GM12872 (cell line): Measurements from ENCODE around the gene MEGF10.

Experiments used
- TF ChIP-seq, protein P1 (sequence below): IDR thresholded peaks from 3 replicates; pipeline ENCODE4 v1.5.1; 2011; ENCODE audit warnings: low read depth, mild to moderate bottlenecking, low read length, moderate library complexity; ENCODE audit not compliant: insufficient read depth

Gene MEGF10

DNA sequence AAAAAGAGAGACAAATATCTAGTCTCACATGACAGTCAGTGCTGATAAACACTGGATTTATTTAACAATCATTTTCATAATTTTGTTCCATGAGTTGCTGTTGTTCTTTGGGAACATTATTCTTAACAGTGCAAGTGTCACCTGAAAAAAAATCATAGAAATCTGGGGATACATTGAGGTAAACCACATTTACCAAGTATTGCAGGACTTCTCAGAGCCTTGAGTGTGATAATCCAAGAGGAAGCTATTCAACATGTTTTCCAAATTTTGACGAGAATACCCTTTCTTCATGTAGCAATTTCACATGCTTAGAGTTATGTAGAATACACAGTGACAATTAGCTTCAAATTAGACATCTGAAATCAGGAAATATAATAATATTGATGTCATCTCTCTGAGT is 108.5 kb downstream of the MEGF10 start:
- TF ChIP-seq, protein P1, sequence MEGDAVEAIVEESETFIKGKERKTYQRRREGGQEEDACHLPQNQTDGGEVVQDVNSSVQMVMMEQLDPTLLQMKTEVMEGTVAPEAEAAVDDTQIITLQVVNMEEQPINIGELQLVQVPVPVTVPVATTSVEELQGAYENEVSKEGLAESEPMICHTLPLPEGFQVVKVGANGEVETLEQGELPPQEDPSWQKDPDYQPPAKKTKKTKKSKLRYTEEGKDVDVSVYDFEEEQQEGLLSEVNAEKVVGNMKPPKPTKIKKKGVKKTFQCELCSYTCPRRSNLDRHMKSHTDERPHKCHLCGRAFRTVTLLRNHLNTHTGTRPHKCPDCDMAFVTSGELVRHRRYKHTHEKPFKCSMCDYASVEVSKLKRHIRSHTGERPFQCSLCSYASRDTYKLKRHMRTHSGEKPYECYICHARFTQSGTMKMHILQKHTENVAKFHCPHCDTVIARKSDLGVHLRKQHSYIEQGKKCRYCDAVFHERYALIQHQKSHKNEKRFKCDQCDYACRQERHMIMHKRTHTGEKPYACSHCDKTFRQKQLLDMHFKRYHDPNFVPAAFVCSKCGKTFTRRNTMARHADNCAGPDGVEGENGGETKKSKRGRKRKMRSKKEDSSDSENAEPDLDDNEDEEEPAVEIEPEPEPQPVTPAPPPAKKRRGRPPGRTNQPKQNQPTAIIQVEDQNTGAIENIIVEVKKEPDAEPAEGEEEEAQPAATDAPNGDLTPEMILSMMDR, result no peak

DNA sequence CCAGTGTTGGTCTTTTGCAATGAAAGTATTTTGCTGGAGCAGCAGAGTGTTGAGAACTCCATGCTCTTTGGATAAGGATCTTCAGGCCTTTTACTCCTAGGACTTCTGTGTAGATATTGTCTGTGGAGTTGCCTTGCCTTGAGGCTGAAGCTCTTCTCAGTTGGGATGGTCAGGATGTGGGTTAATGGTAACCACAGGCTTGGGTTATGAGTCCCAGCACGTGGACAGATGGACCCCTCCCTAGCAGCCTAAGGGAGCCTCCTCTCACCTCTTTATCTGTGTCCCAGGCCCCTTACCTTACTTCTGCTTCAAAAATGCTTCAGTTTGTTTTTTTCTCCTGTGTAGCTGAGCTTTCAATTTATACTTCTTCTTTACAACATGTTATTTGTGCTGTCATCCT is 109.9 kb downstream of the MEGF10 start:
- TF ChIP-seq, protein P1, result no peak

DNA sequence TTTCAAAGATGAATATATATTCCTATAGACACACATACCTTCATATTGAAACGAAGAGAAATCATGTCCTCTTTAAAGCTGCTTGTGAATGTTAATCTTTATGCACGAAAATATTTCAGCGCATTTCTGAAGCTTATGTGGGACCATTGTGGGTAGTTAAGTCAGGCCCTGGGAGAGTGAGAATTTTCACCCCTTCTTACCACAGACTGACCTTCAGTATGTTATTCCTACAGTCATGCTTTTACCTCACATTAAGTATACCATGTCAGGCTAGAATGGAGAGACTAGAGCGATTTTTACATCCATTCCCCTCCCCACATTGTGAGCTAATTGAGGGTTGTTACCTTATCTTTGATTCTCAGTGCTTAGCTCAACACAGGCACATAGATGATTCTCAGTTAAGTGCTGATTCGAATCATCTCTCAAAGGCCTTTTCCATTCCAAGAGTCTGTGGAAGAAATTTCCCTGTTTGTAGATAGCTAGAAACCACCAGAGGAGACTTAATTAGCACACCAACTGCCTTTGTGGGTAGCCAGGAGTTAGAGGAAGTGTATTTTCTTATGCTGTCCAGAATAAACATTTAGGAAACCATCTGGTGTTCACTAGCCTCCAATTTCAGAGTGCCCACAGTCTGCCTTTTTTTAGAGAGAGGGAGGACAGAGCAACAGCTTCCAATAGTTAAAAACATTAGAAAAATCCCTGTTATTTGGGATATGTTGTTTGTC is 110.5 kb downstream of the MEGF10 start:
- TF ChIP-seq, protein P1, result no peak

DNA sequence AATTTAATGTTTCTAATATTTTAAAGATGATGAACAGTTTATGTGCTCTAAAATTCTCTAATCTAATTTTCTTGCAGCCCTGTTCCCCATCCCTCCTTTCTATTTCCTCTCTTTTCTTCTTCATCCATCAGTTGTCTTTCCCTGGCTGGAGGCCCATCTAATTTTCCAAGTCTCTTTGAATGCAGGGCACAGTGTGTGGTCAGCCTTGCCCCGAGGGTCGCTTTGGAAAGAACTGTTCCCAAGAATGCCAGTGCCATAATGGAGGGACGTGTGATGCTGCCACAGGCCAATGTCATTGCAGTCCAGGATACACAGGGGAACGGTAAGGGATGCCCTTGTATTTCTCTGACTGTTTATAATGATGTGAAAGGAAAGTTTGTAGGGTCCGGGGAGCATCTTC is 111.8 kb downstream of the MEGF10 start:
- TF ChIP-seq, protein P1, result no peak

DNA sequence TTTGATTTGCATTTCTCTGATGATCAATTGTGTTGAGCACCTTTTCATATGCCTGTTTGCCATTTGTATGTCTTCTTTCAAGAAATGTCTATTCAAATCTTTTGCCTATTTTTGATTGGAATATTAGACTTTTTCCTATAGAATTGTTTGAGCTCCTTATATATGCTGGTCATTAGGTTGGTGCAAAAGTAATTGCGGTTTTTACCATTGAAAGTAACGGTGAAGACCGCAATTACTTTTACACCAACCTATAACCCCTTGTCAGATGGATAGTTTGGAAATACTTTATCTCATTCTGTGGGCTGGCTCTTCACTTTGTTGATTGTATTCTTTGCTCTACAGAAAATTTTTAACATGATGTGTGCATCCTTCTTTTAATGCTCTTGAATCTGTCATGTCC is 113.6 kb downstream of the MEGF10 start:
- TF ChIP-seq, protein P1, result no peak

DNA sequence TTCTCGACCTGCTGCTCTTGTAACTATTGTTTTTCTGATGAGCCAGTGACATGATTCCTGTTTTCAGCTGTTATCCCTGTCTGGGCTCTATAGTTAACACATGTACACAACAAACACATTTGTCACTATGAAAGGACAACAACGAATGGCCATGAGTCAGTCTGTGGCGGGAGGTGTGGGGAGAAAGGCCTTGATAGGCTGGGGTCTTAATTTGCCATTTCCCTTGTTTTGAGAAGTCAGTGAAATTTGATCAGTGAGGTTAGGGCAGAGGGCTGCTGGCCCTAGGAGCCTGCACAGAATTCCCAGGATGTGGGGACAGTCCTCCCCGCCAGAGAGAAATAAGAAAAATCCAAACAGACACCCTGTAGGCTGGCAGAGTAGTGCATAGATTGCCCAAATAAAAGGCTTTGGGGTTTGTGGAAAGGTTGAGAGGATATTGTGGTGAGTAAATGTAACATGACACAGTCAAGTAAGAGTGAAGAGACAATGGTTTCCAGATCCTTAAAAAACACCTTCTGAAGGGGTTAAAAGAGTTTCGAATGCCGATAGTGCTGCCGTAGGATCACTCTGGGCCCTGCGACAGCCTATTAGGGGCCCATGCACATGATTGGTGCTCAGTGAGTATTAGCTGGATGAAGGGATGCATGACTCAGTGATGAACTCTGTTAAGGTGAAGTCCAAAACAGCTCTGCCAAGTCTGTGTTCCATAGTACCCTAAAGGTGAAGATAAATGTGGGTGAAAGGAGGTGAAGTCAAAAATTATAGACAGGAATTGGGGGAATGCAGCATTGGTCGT is 115.9 kb downstream of the MEGF10 start:
- TF ChIP-seq, protein P1, result no peak

DNA sequence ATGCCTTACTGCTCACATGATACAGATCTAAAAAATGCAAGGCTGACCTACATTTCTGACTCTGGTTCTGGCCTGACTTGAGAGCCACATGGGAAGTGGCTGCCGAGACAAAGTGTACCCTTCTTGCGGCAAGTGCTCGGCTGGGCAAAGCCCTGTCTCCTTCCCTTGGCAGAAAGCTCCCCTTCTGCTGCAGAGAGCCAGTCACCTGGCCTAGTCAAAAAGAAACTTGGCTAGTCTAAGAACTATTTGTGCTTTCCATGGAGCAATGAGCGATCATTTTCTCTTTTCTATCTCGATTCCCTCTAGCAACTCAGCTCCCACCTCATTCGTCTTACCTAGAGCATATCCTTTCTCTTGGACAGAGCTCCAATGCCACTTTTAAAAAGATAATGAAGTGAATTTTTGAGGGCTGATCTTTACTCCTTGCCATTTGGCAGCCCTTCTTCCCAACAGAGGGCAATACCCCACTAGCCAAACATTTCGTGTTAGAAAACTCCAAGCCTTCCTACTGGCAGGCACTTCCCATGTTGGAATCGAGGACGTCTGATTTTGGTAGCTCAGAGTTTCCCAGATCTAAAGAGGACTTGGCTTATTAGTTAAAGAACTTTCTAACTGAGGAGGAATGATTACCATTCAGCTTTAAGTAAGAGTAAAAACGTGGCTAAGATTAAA is 118.8 kb downstream of the MEGF10 start:
- TF ChIP-seq, protein P1, result no peak
